HG03558 (cell line): Measurements from ENCODE around the gene OLA1.

Experiments used
- ATAC-seq: cut with Tn5 transposase; IDR thresholded peaks from one replicate; pipeline ENCODE4 v1.9.1; 2021; ENCODE audit warnings: moderate number of reproducible peaks; ENCODE audit not compliant: unreplicated experiment; ENCODE audit errors: extremely low read depth

OLA1 gene

DNA sequence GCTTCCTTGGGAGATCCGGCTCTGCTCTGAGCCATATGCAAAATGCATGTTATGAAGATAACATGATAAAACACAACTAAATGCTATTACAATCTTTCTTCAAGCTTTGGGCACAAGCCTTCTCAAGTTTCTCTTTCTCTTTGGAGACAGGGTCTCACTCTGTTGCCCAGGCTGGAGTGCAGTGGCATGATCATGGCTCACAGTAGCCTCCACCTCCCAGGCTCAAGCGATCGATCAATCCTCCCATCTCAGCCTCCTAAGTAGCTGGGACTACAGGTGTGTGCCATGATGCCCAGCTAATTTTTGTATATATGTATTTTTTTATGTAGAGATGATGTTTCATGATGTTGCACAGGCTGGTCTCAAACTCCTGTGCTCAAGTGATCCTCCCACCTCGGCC, 175.5 kb downstream of the OLA1 start:
- ATAC-seq: no peak

GRCh38 chr2:174072069-174072468, 176.3 kb downstream of the OLA1 start:
- ATAC-seq: no peak

GRCh38 chr2:174071321-174071720, 177.0 kb downstream of the OLA1 start:
- ATAC-seq: no peak

- no peak for ATAC-seq
These were observed 178.1 kb downstream of the OLA1 start for GRCh38 chr2:174070281-174070680.

DNA sequence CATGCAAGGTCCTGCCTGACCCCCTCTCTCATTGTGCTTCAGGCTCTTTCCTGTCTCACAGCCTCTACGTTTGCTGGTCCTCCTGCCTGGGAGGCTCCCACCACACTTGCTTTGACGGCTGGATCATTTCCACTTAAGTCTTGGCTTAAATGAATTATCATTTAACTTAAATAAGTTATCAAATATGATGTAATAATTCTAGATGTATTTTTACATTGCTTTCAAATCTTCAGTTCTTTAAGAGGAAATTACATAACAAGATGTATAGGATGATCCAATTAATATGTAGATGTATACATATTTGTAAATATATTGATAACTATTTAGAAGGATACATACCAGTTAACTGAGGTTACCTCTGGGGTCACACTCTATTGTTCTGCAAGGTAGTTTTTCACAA, 180.5 kb downstream of the OLA1 start:
- no peak for ATAC-seq

DNA sequence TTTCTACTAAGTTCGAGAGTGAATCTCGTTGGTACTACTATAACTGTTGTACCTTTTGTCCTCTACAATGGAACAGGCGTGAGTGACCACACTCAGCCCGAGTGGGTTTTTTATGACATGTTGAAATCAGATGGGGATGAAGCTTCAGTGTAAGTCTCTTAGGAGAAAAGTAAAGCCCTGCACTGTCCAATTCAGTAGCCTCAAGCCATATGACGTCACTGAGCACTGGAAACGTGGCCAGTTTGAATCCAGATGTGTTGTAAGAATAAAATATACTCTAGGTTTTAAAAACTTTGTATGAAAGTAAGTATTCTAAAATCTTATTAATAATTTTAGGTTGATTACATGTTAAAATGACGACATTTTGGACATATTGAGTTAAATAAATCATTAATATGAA, 181.5 kb downstream of the OLA1 start:
- no peak for ATAC-seq

GRCh38 chr2:174063492-174064092, 184.7 kb downstream of the OLA1 start:
- ATAC-seq: no peak

DNA sequence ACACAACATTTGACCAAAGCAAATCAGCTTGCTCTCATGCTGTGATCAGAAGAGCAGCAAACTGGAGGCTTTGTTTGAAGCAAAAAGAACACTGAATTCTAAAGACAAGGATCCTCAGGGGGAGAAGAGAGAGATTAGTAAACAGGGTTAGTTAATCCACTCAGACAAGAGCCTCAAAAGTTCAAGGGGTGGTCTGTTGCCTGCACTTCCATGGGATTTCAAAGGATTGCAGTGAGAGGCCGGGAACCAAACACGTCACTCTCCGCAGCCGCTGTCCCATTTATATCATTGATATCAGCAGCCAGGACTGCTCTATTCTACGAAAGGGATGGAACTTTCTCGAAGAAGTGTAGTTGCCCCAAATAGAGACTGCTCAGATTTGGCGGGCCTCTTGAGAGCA, 185.4 kb downstream of the OLA1 start:
- no peak for ATAC-seq

DNA sequence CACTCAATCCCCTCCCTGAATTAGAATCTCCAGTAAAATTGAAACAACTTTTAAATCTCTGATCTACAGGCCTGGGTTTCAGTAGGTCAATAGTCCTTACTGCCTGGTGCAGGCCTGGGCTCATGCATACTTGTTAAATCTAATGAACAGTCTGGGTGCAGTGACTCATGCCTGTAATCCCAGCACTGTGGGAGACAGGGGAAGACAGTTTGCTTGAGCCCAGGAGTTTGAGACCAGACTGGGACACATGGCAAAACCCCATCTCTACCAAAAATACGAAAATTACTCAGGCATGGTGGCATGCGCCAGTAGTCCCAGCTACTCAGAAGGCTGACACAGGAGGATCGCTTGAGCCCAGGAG, 188.5 kb downstream of the OLA1 start:
- no peak for ATAC-seq

DNA sequence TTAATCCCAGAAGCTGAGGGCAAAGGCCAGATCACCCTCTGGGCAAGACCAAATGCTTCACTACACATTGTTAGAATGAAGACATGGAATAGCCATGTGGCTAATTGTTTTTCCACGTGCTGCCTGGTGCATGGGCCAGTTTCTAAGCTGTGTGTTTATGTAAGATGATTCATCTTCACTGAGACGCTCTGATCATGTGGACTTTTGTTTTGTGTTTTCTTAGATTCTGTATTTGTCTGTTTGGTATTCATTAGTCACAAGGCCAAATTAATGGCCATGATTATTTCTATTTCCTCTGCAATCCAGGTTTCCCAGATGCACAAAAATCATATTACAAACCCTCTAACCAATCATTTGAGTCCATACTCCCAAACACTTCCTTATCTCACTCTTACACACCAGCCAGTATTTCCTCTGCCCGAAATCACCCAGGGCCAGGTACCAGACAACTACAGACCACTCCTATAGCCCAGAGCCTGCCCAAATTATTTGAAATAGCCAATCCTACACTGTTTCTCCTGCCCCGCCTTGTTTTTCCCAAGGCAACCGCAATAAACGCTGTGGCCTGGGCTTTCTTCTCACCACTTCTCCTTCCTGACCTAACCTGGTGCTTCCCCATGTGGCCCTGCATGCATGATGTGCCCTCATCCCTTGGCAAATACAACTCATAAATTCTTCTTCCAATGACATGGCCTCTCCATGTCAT, 189.0 kb downstream of the OLA1 start:
- no peak for ATAC-seq

DNA sequence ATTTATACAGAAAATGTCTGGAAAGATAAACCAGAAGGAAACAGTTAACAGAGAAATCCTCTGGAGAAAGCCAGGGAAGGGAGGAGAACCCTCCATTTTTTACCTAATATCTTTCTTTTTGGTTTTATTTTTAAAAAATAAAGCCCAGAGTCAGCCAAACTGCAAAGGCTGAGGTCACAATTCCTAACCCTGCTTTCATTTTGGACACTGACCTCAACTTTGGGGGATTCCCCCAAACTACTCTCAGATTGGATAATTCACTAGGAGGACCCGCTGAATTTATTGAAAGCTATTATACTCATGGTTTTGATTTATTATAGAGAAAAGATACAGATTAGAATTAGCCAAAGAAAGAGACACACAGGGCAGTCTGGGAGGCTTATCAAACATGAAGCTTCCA, 189.9 kb downstream of the OLA1 start:
- no peak for ATAC-seq

DNA sequence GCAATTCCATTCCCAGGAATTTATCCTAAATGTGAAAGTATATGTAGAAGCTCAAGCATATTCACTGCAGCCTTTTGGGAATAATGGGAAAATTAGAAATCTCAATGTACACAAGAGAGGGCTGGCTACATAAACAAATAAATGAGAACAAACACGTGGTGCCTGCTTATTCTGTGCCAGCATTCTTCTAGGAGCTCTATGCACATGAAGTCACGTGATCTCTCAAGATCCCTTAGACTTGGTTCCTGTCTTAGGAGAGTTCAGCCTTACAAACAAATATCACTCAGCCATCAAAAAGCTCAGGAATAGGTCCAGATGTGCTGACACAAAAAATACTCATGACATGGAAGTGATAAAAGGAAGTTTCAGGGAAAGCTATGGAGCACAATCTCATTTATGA, 190.3 kb downstream of the OLA1 start:
- ATAC-seq: no peak

- no peak for ATAC-seq
These were observed 193.4 kb downstream of the OLA1 start for GRCh38 chr2:174054926-174055325.

- ATAC-seq: no peak
These were observed 194.8 kb downstream of the OLA1 start for GRCh38 chr2:174053355-174054151.

DNA sequence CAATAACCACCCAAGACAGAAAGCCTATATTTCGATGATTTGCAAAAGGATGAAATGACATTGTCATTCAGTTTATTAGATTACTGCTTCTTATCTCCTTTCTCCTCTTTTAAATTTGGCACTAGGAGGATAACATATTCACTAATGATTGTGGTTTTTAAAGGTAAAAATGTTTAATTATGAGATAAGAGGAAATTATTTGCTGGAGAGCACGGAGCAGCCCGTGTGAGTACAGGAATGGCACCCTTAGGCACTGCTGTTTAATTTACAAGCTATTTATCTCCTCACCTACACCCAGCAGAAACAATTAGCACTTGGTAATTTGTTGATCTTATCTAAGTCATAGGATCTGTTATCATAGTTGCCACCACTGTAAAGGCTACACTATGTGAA, 195.8 kb downstream of the OLA1 start:
- no peak for ATAC-seq

- no peak for ATAC-seq
These were observed 196.4 kb downstream of the OLA1 start for GRCh38 chr2:174051741-174052583.

DNA sequence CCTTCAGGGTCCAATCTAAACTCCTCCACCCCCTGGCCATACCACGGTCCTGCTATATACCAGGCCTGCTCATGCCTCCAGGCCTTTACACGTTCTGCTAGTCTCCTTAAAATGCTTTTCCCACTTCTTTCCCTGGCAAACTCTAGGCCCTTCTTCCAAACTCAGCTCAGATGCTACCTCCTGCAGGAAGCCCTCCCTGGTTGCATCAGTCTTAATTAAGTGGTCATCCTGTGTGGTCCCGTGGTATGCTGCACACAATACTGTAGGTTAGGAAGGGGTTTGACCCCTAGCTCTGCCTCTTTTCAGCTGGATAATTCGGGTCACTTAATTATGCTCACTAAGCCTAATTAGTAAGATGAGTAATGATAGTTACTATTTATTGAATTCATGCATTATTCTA, 197.3 kb downstream of the OLA1 start:
- ATAC-seq: no peak

DNA sequence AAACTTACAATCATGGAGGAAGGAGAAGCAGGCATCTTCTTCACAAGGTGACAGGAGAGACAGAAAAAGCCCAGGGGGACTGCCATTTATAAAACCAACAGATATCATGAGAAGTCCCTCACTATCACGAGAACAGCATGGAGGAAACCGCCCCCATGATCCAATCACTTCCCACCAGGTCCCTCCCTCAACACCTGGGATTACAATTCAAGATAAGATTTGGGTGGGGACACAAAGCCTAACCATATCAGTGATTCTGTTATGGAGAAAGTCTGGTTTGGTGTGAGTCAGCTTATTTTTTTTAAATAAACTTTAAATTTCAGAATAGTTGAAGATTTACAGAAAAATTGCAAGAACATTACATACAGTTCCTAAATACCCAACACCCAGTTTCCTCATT, 198.4 kb downstream of the OLA1 start:
- ATAC-seq: no peak

DNA sequence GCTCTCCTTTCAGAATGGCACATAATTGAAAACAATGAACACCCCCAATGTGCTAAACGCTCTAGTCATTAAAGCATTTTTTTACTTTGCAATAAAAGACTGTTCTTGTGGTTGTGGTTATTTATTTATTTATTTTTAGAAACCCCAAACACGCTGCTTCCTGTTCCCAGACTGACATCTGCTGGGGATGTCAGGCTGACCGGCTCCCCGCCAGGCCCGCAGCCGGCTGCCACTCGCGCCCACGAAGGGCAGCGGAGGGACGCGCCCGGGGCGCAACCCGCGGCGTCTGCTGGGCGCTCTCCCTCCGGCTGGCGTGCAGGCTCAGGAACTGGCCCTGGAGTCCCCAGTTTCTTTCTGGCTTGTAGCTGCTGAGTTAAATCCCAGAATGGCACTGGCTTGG, 200.1 kb downstream of the OLA1 start:
- no peak for ATAC-seq

- ATAC-seq: no peak
These were observed 200.6 kb downstream of the OLA1 start for GRCh38 chr2:174047746-174048145.

DNA sequence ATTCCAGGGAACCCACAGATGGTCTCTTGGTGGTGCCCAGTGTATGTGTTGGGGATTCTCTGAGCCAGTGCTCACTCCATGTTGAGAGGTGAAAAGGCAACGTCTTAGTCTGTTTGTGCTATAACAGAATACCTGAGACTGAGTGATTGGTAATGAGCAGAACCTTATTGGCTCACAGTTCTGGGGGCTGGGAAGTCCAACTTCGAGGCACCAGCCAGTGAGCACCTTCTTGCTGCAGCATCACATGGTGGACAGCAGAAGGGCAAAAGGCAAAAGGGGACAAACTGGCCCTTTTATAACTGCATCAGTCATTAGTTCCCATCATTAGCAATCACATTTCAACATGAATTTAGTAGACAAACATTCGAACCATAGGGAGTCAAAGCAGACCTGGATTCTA, 202.2 kb downstream of the OLA1 start:
- ATAC-seq: no peak
